ENCODE results near the gene AFAP1L2. TPM values are rescaled to one million over a fixed set of nuclear protein-coding genes. Genes with fewer than 3 reads are reported as not detected.

AFAP1L2 gene
- total RNA-seq, 1 experiment from 2014 or later: 170 TPM

DNA sequence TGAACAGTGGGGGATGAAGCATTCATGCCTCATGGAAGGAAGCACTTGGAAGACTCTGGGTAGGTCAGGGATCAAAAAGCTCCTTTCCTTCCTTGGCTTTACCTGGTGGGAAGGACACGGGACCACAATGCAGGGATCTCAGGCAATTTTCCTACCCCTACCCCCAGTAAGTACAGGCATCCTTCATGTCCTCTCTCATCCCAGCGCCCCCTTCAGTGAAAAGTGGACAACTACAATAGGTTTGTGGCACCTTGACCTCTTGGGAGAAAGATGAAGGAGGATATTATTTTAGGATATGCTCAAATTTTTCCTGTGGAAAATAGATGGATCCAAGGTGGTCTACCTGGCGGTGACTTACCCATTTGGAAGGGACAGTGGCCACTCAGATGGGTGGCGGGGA is 16.5 kb downstream of the AFAP1L2 start:
- H3K27me3 ChIP-seq (ENCODE audit: control insufficient read depth, insufficient read depth, low read length): no peaks in the 10 kb centered on the region
- peak overlapping the region; percentile 18; the same call in 1 of the 2 replicates for H3K27ac ChIP-seq (ENCODE audit: low read length)
- H3K36me3 ChIP-seq (ENCODE audit: control insufficient read depth, insufficient read depth, low read length): no peaks in the 10 kb centered on the region
- in situ Hi-C loops (cut with HindIII; ENCODE audit: low pct_unique_long_range_greater_than_20kb, low sequenced_read_pairs): no loop called here
- CTCF ChIA-PET: no interaction called here
- no peak overlapping the region for H3K4me3 ChIP-seq (ENCODE audit: low read depth in 2 of 2, low read length in 2 of 2)
- H3K4me1 ChIP-seq (ENCODE audit: control insufficient read depth, insufficient read depth, low read length): peaks cover 67% of the 10 kb centered on the region
- POLR2A ChIA-PET: interaction anchor here (0.7 kb wide), 1 partner anchor 36 kb away, joined by 3 read pairs; no protein-coding TSS in a partner anchor
- intact Hi-C loops (cut with micrococcal nuclease; ENCODE audit: unreplicated experiment): no loop called here
- no peaks in the 10 kb centered on the region for H3K9me3 ChIP-seq (ENCODE audit: control insufficient read depth, insufficient read depth, low read depth, low read length)
- ATAC-seq (no peak), DNase-seq (ENCODE audit: low read depth, low spot score) (no peak)
- BruUV-seq (replicated peaks): no TSS peak
- no peak for TF ChIP-seq TCF7L2 (IDR thresholded peaks at IDR 0.05; ENCODE audit: low read depth, low read length)
- TF ChIP-seq, protein P1, sequence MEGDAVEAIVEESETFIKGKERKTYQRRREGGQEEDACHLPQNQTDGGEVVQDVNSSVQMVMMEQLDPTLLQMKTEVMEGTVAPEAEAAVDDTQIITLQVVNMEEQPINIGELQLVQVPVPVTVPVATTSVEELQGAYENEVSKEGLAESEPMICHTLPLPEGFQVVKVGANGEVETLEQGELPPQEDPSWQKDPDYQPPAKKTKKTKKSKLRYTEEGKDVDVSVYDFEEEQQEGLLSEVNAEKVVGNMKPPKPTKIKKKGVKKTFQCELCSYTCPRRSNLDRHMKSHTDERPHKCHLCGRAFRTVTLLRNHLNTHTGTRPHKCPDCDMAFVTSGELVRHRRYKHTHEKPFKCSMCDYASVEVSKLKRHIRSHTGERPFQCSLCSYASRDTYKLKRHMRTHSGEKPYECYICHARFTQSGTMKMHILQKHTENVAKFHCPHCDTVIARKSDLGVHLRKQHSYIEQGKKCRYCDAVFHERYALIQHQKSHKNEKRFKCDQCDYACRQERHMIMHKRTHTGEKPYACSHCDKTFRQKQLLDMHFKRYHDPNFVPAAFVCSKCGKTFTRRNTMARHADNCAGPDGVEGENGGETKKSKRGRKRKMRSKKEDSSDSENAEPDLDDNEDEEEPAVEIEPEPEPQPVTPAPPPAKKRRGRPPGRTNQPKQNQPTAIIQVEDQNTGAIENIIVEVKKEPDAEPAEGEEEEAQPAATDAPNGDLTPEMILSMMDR (IDR thresholded peaks at IDR 0.05): peak; percentile 48

DNA sequence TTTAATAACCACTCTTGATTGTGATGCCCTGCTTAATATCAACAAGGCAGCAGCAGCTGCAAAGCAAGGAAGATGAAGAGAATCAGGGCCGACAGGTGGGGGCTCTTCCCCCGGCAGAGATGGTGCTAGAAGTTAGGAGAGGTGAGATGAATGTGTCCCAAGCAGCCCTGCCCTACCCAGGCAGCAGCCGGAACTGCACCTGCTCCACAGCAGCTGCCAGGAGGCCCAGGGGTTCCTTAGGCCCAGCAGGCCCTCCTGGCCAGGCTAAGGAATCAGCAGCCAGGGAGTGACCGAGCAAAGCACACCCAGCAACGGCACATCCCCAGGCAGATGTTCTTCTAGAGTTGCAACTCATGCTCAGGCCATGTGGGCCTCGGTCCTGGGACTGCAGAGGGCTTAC is 17.9 kb downstream of the AFAP1L2 start:
- no peak overlapping the region for H3K27ac ChIP-seq (ENCODE audit: low read length)
- no peaks in the 10 kb centered on the region for H3K27me3 ChIP-seq (ENCODE audit: control insufficient read depth, insufficient read depth, low read length)
- CTCF ChIA-PET: no interaction called here

More for the DNA sequence above, 17.9 kb downstream of the AFAP1L2 start:
- no peaks in the 10 kb centered on the region for H3K36me3 ChIP-seq (ENCODE audit: control insufficient read depth, insufficient read depth, low read length)
- ATAC-seq: peak; percentile 59
- TF ChIP-seq, protein P1 (IDR thresholded peaks at IDR 0.05): peak; percentile 40
- no peak for TF ChIP-seq TCF7L2 (IDR thresholded peaks at IDR 0.05; ENCODE audit: low read depth, low read length)
- TF ChIP-seq, protein P2, sequence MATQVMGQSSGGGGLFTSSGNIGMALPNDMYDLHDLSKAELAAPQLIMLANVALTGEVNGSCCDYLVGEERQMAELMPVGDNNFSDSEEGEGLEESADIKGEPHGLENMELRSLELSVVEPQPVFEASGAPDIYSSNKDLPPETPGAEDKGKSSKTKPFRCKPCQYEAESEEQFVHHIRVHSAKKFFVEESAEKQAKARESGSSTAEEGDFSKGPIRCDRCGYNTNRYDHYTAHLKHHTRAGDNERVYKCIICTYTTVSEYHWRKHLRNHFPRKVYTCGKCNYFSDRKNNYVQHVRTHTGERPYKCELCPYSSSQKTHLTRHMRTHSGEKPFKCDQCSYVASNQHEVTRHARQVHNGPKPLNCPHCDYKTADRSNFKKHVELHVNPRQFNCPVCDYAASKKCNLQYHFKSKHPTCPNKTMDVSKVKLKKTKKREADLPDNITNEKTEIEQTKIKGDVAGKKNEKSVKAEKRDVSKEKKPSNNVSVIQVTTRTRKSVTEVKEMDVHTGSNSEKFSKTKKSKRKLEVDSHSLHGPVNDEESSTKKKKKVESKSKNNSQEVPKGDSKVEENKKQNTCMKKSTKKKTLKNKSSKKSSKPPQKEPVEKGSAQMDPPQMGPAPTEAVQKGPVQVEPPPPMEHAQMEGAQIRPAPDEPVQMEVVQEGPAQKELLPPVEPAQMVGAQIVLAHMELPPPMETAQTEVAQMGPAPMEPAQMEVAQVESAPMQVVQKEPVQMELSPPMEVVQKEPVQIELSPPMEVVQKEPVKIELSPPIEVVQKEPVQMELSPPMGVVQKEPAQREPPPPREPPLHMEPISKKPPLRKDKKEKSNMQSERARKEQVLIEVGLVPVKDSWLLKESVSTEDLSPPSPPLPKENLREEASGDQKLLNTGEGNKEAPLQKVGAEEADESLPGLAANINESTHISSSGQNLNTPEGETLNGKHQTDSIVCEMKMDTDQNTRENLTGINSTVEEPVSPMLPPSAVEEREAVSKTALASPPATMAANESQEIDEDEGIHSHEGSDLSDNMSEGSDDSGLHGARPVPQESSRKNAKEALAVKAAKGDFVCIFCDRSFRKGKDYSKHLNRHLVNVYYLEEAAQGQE (IDR thresholded peaks at IDR 0.05; ENCODE audit: insufficient read depth in 1 of 2, low read depth in 2 of 2, low read length in 1 of 2): no peak
- POLR2A ChIA-PET: no interaction called here
- no TSS peak for BruUV-seq (replicated peaks)
- DNase-seq (ENCODE audit: low read depth, low spot score): no peak
- H3K4me1 ChIP-seq (ENCODE audit: control insufficient read depth, insufficient read depth, low read length): peaks cover 60% of the 10 kb centered on the region
- no peaks in the 10 kb centered on the region for H3K9me3 ChIP-seq (ENCODE audit: control insufficient read depth, insufficient read depth, low read depth, low read length)
- in situ Hi-C loops (cut with HindIII; ENCODE audit: low pct_unique_long_range_greater_than_20kb, low sequenced_read_pairs): no loop called here
- intact Hi-C loops (cut with micrococcal nuclease; ENCODE audit: unreplicated experiment): no loop called here
- H3K4me3 ChIP-seq (ENCODE audit: low read depth in 2 of 2, low read length in 2 of 2): no peak overlapping the region

All from Panc1 (cell line).